B cell (primary cell): ENCODE data around the gene CIAO2A.

ENCODE experiments used
- EZH2 ChIP-seq: IDR thresholded peaks from 2 replicates; pipeline ENCODE4 v1.6.1; 2012; ENCODE audit warnings: borderline replicate concordance, low read depth, mild to moderate bottlenecking, moderate library complexity, low read length; ENCODE audit not compliant: insufficient read depth, poor library complexity, severe bottlenecking
- TF ChIP-seq, protein P1 (sequence below): fragments of 200-600 bp; IDR thresholded peaks from one replicate; pipeline ENCODE4 v1.8.0; 2022; ENCODE audit warnings: antibody characterized with exemption, mild to moderate bottlenecking

DNA sequence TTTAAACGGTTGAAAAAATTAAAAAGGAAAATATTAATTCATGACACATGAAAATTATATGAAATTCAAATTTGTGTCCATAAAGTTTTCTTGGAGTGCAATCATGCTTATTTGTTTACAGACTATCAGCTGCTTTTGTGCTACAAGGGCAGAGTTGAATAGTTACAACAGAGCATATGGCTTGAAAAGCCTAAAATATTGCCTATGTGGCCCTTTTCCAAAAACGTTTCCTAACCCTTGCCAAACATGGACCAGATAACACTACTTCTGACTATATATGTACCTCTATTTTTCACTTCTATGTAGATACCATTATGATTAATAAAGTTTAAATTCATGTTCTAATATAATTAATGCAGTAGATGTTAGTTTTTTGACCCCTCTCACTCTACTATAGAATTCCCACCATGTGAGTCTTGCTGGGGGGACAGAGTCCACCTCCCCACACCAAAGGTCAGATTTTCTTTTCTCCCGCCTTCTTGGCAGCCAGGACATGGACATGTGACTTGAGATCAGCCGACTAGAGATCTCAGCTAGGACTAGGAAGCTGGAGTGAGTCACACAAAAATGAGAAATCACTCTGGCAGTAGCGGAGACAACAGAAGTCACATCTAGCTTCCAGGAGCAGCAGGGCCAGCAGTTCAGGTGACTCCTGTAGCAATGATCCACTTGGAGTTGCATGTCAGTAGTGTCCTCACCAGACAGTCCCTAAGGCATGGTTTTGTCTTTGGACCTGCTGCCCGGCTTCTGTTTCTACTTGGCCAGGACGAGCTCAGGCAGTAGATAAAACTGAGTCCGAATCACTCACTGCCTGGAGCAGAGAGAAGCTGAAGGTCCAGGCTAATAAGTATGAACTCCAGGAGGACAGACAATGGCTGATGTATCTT lies 22.4 kb downstream of the CIAO2A start:
- TF ChIP-seq, protein P1, sequence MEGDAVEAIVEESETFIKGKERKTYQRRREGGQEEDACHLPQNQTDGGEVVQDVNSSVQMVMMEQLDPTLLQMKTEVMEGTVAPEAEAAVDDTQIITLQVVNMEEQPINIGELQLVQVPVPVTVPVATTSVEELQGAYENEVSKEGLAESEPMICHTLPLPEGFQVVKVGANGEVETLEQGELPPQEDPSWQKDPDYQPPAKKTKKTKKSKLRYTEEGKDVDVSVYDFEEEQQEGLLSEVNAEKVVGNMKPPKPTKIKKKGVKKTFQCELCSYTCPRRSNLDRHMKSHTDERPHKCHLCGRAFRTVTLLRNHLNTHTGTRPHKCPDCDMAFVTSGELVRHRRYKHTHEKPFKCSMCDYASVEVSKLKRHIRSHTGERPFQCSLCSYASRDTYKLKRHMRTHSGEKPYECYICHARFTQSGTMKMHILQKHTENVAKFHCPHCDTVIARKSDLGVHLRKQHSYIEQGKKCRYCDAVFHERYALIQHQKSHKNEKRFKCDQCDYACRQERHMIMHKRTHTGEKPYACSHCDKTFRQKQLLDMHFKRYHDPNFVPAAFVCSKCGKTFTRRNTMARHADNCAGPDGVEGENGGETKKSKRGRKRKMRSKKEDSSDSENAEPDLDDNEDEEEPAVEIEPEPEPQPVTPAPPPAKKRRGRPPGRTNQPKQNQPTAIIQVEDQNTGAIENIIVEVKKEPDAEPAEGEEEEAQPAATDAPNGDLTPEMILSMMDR, result no peak
- no peak for TF ChIP-seq EZH2
